ENCODE measurements around the gene FYB1.

DNA sequence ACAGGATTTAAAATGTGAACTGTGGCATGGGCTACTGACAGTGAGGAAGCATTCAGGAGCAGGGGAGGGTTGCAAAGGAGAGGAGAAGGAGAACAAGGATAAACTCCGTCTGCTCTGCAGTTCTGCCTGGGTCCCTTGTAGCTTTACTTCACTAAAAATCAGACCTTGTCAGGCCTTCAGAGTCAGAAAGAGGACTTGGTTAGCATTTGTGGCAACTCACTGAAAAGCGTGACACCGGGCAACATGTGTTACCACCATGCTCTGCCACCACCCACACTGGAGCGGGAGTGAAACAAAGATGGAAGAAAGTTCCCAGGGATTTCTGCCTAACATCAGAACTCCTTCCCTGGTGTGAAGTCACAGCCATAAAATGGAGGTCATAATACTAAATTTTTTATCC is 19.3 kb downstream of the FYB1 start:
- TF ChIP-seq POLR2A (IDR thresholded peaks at IDR 0.05) (no peak), EP300 (IDR thresholded peaks at IDR 0.05) (no peak)
- TF ChIP-seq, protein P1, sequence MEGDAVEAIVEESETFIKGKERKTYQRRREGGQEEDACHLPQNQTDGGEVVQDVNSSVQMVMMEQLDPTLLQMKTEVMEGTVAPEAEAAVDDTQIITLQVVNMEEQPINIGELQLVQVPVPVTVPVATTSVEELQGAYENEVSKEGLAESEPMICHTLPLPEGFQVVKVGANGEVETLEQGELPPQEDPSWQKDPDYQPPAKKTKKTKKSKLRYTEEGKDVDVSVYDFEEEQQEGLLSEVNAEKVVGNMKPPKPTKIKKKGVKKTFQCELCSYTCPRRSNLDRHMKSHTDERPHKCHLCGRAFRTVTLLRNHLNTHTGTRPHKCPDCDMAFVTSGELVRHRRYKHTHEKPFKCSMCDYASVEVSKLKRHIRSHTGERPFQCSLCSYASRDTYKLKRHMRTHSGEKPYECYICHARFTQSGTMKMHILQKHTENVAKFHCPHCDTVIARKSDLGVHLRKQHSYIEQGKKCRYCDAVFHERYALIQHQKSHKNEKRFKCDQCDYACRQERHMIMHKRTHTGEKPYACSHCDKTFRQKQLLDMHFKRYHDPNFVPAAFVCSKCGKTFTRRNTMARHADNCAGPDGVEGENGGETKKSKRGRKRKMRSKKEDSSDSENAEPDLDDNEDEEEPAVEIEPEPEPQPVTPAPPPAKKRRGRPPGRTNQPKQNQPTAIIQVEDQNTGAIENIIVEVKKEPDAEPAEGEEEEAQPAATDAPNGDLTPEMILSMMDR (IDR thresholded peaks at IDR 0.05), result no peak

Measured in suprapubic skin (tissue), 3 donors.